Measurements from ENCODE around the gene ATP2B1. TPM values are rescaled to one million over a fixed set of nuclear protein-coding genes. Genes with fewer than 3 reads are reported as not detected.
A peak's percentile ranks its signal among the peaks of the same experiment; 100 is the strongest.

Gene ATP2B1
- total RNA-seq, 1 donor, result 99.9 TPM

- TF ChIP-seq CTCF (IDR thresholded peaks at IDR 0.05; ENCODE audit: extremely low read depth, low read depth, low read length), result no peak
- no peak for DNase-seq (ENCODE audit: insufficient read length, low spot score, missing footprints)
- H3K4me1 ChIP-seq (ENCODE audit: insufficient read depth, low read length), result peaks cover 23% of the 10 kb centered on the region
- no peak overlapping the region for H3K4me3 ChIP-seq (ENCODE audit: insufficient read depth, low read length)
- H2AFZ ChIP-seq (ENCODE audit: low read length), result no peak overlapping the region
- H3K27me3 ChIP-seq (ENCODE audit: insufficient read depth, low read length), result no peaks in the 10 kb centered on the region
- no peak overlapping the region for H3K27ac ChIP-seq (ENCODE audit: low read depth, low read length)
- H3K79me2 ChIP-seq (ENCODE audit: insufficient read depth, low read length), result no peaks in the 10 kb centered on the region
- no peak overlapping the region for H3K4me2 ChIP-seq (ENCODE audit: insufficient read depth, low read length)
- H3K9me3 ChIP-seq (ENCODE audit: low read depth, low read length), result no peaks in the 10 kb centered on the region
- no peaks in the 10 kb centered on the region for H4K20me1 ChIP-seq (ENCODE audit: insufficient read depth, low read length)
- H3K36me3 ChIP-seq (ENCODE audit: insufficient read depth, low read length), result no peaks in the 10 kb centered on the region
Measured at GRCh38 chr12:89753997-89754396, 45.4 kb upstream of the ATP2B1 start.

- Histone ChIP-seq H3K4me3 (ENCODE audit: insufficient read depth, low read length) (no peak overlapping the region), H2AFZ (ENCODE audit: low read length) (no peak overlapping the region), H4K20me1 (ENCODE audit: insufficient read depth, low read length) (no peaks in the 10 kb centered on the region), H3K27ac (ENCODE audit: low read depth, low read length) (no peak overlapping the region), H3K79me2 (ENCODE audit: insufficient read depth, low read length) (no peaks in the 10 kb centered on the region), H3K4me1 (ENCODE audit: insufficient read depth, low read length) (peaks cover 19% of the 10 kb centered on the region), H3K27me3 (ENCODE audit: insufficient read depth, low read length) (no peaks in the 10 kb centered on the region), H3K36me3 (ENCODE audit: insufficient read depth, low read length) (no peaks in the 10 kb centered on the region), H3K9me3 (ENCODE audit: low read depth, low read length) (no peaks in the 10 kb centered on the region), H3K4me2 (ENCODE audit: insufficient read depth, low read length) (no peak overlapping the region)
- no peak for DNase-seq (ENCODE audit: insufficient read length, low spot score, missing footprints)
- no peak for TF ChIP-seq CTCF (IDR thresholded peaks at IDR 0.05; ENCODE audit: extremely low read depth, low read depth, low read length)
Measured at GRCh38 chr12:89752341-89752740, 43.7 kb upstream of the ATP2B1 start.

- peak overlapping the region; percentile 45 for H3K27ac ChIP-seq (ENCODE audit: low read depth, low read length)
- H3K27me3 ChIP-seq (ENCODE audit: insufficient read depth, low read length), result no peaks in the 10 kb centered on the region
- no peaks in the 10 kb centered on the region for H3K79me2 ChIP-seq (ENCODE audit: insufficient read depth, low read length)
- H3K4me3 ChIP-seq (ENCODE audit: insufficient read depth, low read length), result no peak overlapping the region
- H4K20me1 ChIP-seq (ENCODE audit: insufficient read depth, low read length), result no peaks in the 10 kb centered on the region
- H3K9me3 ChIP-seq (ENCODE audit: low read depth, low read length), result no peaks in the 10 kb centered on the region
- H3K4me2 ChIP-seq (ENCODE audit: insufficient read depth, low read length), result peak overlapping the region; percentile 8
- no peak overlapping the region for H2AFZ ChIP-seq (ENCODE audit: low read length)
- peaks cover 8% of the 10 kb centered on the region for H3K4me1 ChIP-seq (ENCODE audit: insufficient read depth, low read length)
- no peaks in the 10 kb centered on the region for H3K36me3 ChIP-seq (ENCODE audit: insufficient read depth, low read length)
- no peak for TF ChIP-seq CTCF (IDR thresholded peaks at IDR 0.05; ENCODE audit: extremely low read depth, low read depth, low read length)
- peak; percentile 71 for DNase-seq (ENCODE audit: insufficient read length, low spot score, missing footprints)
Measured at GRCh38 chr12:89750389-89751351, 42.0 kb upstream of the ATP2B1 start.

- Histone ChIP-seq H3K4me2 (ENCODE audit: insufficient read depth, low read length) (no peak overlapping the region), H2AFZ (ENCODE audit: low read length) (peak overlapping the region; percentile 17), H3K4me1 (ENCODE audit: insufficient read depth, low read length) (peaks cover 8% of the 10 kb centered on the region), H3K36me3 (ENCODE audit: insufficient read depth, low read length) (no peaks in the 10 kb centered on the region), H3K27ac (ENCODE audit: low read depth, low read length) (no peak overlapping the region), H3K27me3 (ENCODE audit: insufficient read depth, low read length) (no peaks in the 10 kb centered on the region), H3K4me3 (ENCODE audit: insufficient read depth, low read length) (no peak overlapping the region), H4K20me1 (ENCODE audit: insufficient read depth, low read length) (no peaks in the 10 kb centered on the region), H3K9me3 (ENCODE audit: low read depth, low read length) (no peaks in the 10 kb centered on the region), H3K79me2 (ENCODE audit: insufficient read depth, low read length) (no peaks in the 10 kb centered on the region)
- TF ChIP-seq CTCF (IDR thresholded peaks at IDR 0.05; ENCODE audit: extremely low read depth, low read depth, low read length), result no peak
- DNase-seq (ENCODE audit: insufficient read length, low spot score, missing footprints), result no peak
Measured at GRCh38 chr12:89748791-89749190, 40.2 kb upstream of the ATP2B1 start.
